CD4-positive, alpha-beta T cell treated with Interleukin-10 for 1 hour (primary cell): Measurements from ENCODE around the gene CHRNA5.

Experiments used
- DNase-seq: peaks from one replicate; pipeline ENCODE4 v3.0.0-alpha.2; 2020

Gene CHRNA5

DNA sequence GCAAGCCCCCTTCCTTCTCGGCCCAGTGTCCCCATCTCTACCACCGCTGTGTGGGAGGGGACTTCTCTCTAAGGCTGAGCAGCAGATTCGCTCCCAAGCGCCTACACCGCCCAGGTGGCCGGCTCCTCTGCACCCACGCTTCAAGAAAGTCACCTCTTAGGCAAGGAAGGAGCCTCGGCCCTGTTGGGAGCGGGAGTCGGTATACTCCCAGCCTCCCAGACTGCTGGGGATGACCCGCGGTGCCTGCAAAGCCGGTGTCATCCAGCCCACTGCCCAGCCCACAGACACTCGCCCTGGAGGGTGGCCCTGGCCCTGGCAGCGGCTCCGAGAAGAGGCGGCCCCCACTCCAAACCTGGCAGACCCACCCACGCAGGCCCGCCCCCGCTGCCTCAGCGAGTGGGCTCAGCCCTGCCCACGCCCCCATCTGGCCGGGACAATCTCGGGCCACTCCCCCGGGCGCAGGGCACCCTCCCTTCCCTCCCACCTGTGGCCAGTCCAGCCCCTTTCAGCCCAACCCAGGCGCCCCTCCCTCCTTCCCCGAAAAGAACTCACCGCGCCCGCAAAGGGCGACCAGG, 75.3 kb downstream of the CHRNA5 start:
- no peak for DNase-seq

DNA sequence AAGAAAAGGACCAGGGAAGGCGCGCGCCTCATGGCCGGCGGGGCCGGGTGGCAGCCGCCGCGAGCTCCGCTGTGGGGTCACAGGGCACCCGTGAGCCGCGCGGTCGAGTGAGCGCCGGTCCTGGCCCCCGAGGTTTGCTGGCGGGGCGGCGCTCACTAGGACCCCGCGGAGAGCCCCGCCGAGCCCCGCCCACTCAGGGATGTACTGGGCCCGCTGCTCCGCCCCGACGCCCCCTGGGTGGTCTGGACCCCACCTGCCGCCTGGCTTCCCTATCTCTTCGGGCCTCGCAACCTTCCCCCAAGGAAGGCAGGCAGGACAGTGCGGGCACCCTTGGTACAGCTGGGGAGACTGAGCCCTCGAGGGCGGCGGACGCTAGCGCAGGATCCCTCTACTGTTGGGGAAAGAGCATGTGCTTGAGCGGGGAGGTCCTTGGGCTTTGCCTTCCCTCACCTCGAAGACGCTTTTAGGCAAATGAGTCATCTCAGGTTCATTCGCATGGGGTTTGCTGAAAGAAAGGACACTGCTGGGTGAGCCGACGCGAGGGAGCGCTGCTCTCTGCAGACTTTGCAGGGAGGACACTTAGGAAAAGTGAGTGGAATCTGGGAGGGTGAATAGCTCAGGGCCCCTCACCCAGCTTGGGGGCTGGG, 75.9 kb downstream of the CHRNA5 start, which contains the start of gene CHRNB4:
Gene CHRNB4 (minus strand): TSS at position 109 of the 647 bp plus-strand sequence. CDS start 77 bp downstream, at position 32.
- DNase-seq = no peak

DNA sequence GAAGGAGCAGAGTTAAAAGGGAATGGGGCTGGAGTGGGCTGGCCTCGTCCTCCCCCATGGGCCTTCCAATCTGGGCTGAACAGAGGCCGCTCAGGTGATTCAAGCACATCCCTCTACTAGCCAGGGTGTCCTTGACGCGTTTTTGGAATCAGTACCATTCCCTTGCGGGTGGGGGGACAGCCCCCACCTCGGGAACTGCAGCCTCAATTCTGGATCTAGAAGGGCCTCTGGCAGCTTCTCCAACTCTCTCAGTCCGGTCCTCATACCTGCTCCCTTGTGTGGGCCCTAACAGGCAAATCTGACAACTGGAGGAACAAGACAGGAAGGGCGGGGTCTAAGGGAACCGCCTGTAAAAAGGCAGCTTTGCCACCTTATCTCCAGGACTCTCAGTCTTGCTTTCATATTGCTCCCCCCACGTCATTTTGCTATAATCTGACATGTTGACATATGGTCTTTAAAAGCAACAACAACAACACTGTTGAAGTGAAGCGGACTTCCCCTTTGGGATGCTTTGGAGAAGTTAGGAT, 76.5 kb downstream of the CHRNA5 start:
- no peak for DNase-seq

DNA sequence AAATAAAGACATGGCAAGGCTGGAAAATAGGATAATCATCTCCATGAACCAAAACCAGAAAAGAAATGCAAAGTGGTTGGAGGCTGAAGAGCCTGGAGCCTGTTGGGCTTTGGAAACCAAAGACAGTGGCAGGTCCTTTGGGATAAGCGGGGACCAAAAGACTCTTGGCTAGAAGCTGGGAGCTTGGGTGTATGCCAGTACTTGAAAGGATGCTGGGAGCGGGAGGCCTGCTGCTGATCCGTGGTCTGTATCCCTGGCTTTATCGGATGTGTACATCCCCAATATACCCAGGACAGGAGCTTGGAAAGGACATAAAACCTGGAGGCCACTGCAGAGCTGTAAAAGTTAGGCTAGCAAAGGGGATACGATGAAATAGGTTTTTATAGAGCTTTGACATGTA, 77.0 kb downstream of the CHRNA5 start:
- DNase-seq = no peak
